Measurements from ENCODE around the gene DPRX.
"Not testable (repeated sequence)": the region's sequence is repeated elsewhere in the genome, so short reads cannot be mapped to it uniquely, and the experiment has no call there.

DPRX gene

DNA sequence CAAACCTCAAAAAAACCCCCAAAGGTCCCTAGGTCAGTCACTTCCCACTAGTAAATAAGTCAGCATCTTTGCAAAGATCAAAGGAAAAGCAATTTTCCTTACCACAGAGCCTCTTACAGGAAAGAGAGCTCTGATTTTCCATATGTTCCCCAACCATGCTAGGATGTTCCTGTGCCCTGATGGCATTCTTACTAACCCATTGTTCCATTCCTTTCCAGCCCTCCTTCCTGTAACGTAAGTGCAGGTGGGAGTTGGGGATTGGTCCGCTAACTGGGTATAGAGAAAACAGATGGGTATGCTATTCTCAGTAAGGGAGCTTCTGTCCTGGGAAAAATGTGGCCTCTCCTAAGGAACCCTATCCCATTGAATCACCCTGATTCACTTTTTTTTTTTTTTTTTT lies 14.3 kb downstream of the DPRX start:
- no peak for DNase-seq (ENCODE audit: low read depth)

DNA sequence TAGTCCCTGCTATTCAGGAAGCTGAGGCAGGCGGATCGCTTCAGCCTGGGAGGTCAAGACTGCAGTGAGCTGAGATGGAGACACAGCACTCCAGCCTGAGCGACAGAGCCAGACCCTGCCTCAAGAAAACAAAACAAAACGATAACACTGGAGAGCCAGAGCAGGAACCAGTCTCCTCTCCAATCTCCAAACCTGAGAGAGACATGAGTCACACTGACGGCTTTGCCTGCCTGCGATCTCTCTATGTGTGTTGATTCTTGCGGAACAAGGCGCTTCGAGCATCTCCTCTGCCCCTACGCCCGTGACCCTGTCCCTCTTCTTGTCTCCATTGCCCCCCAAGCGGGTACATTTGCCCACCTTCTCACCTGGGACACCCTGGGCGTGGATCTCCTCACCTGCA lies 15.6 kb downstream of the DPRX start:
- DNase-seq (ENCODE audit: low read depth) = no peak

DNA sequence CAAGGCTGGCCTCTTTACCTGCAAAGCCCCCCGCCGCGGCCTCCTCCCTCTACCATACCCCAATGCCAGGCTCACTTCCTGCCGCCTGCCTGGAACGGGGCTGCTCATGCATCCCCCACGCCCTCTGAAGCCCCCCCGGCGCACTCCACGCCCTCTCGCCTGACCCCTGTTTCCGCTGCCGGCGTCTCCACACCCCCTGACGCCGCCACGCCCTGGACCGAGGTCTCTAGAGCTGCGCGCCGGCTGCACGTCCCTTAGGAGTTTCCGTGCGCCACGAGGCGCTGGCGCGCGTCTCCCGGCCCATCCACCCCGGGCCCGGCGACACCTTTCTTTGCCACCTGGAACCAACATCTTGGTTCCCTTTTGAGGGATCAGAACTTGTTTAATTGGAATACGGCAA lies 16.0 kb downstream of the DPRX start:
- DNase-seq (ENCODE audit: low read depth) = no peak

DNA sequence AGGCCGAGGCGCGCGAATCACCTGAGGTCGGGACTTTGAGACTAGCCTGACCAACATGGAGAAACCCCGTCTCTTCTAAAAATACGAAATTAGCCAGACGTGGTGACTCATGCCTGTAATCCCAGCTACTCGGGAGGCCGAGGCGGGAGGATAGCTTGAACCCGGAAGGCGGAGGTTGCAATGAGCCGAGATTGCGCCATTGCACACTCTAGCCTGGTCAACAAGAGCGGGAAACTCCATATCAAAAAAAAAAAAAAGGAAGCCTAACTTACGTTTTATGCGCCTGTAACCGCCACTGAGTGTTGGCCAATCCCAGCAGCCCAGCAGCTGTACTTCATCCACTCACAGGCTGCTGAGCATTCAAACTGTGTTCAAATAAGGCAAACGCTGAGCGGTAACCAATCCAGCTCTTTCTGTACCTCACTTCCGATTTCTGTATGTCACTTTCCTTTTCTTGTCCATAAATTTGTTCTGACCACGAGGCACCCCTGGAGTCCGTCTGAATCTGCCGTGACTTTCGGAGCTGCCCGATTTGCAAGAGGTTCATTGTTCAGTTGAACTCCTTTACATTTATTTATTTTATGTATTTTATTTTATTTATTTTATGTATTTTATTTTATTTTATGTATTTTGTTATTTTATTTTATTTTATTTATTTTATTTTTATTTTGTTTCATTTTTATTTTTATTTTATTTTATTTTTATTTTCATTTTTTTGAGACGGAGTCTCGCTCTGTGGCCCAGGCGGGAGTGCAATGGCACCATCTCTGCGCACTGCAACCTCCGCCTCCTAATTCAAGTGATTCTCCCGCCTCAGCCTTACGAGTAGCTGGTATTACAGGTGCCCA lies 18.2 kb downstream of the DPRX start:
- DNase-seq (ENCODE audit: low read depth) = no peak

DNA sequence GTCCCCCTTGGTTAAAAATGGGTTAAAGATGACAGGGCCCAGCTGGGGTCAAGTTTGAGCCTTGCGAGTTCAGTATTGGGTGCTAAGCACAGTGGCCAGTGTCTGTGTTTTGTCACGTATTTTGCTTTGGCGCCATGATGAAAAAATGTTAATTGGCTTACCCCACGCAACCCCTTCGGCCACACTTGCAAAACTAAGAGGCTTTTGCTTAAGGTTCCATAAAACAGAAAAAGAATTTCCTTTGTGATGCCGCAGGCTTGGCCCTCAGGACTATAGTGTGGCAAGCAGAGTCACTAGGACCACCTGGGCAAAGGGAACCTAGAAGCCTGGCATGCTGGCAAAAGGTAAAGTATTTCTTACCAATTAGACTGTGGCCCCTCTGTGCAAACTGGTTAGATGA lies 20.7 kb downstream of the DPRX start:
- no peak for DNase-seq (ENCODE audit: low read depth)

DNA sequence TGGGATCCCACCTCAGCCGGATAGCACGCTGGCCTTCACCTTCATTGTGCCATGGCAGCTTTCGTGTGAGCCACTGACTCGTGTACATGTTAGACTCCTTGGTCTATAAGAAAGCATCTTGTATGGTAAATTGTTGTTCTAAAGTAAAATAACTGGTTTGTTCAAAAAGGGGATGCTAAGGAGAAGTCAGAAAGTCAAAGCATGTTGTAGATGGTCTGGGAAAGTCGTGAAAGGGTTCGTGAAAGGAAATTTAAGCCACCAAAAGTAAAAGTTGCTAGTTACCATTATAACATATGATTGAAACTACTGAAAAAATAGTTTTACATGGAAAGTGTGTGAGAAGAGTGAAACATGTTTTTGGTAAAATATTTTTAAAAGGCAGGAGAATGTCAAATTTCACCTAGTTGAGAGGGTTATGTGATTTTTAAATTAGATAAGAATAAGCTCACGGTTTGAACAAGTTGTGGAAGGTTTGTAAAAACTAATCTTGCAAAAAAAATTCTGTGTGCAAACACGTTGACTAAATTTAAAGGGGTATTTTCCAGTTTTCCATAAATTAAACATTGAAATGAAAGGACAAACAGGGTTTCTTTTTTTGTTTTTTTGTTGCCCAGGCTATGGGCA lies 23.4 kb downstream of the DPRX start:
- no peak for DNase-seq (ENCODE audit: low read depth)

DNA sequence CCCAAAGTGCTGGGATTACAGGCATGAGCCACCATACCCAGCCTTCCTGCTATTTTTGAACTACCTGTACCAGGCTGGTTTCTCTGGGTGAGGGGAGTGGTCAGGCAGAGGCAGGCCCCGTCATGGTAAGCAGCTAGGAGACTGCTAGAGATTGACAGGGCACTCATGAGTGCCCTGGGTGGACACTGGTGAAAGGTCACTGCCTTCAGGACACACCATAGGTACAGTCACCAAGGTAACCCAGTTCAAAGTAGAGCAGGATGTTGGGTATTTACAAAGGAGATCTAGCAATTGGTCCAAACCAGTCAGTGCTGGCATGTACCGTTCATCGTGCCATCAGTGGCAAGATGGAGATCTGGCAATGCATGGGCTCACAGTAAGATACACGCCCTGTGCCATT lies 25.5 kb downstream of the DPRX start:
- DNase-seq (ENCODE audit: low read depth) = no peak

DNA sequence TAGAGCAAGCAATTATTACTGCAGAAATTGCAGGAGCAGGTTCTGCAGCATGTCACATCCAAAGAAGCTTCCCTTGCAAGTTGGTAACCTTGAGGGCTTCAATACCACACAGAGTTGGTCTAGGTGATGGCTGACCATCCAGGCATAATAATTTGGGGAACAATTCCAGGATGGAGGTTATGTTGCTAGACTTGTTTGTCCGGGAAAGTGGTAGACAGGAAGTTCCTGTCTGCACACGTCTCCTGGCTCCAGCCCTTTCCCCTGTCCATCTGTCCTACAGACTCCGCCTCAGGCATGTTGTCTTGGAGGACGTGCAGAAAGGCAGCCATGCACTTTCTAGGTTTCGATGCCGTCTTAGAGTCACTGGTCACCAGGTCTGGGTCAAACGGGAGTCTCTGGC lies 26.0 kb downstream of the DPRX start:
- DNase-seq (ENCODE audit: low read depth) = no peak

DNA sequence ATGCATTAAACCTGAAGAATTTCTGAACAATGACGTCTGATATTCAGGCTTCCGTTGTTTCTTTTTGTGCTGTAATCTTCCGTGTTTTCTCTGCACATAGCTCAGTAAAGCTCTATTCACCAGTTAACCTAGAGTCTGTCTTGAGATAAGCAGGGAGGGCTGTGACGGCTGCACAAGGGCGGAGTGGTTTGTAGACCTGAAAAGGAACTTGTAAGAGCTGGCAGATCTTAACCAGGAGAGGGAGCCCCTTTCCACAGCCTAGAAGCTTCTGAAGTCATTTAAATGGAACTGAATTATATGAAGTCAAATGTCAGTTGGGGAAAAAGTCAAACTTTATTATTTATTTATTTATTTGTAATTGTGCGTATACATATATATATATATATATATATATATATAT lies 27.5 kb downstream of the DPRX start:
- no peak for DNase-seq (ENCODE audit: low read depth)

DNA sequence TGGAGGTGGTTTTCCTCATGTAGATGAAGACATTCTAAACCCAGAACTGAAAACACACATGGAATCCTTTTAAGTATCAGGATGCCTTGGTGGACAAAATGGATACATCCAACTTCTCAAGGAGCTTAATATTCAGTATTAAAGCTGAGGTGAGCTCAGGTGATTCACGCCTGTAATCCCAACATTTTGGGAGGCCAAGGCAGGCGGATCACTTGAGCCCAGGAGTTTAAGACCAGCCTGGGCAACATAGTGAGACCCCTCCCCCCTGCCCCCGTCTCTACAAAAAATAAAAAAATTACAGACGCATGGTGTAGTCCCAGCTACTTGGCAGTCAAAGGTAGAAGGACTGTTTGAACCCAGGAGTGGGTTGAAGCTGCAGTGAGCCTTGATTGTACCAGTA lies 28.8 kb downstream of the DPRX start:
- no peak for DNase-seq (ENCODE audit: low read depth)

DNA sequence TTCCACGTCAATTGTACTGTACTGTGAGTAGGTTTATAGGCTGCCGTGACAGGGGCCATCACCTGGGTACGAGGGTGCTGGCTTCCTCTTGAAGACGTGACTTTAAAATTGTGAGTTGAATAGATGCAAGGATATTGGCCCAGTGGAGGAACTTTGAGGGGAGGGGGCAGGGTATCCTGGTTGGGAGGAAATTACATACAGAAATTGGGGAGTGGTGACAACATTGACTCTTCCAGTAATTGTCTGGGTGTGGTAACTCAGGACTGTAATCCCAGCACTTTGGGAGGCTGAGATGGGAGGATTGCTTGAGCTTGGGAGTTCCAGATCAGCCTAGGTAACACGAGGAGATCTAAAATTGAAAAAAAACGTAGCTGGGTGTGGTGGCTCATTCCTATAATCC lies 30.4 kb downstream of the DPRX start:
- DNase-seq (ENCODE audit: low read depth) = no peak

DNA sequence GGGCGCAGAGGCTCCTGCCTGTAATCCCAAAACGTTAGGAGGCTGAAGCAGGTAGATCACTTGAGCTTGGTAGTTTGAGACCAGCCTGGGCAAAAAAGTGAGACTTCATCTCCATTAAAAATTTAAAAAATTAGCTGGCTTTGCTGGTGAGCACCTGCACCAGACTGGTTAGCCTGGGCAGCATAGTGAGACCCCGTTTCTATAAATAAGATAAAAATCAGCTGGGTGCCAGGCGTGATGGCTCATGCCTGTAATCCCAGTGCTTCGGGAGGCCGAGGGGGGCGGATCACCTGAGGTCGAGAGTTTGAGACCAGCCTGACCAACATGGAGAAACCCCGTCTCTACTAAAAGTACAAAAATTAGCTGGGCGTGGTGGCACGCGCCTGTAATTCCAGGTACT lies 32.4 kb downstream of the DPRX start:
- no peak for DNase-seq (ENCODE audit: low read depth)

DNA sequence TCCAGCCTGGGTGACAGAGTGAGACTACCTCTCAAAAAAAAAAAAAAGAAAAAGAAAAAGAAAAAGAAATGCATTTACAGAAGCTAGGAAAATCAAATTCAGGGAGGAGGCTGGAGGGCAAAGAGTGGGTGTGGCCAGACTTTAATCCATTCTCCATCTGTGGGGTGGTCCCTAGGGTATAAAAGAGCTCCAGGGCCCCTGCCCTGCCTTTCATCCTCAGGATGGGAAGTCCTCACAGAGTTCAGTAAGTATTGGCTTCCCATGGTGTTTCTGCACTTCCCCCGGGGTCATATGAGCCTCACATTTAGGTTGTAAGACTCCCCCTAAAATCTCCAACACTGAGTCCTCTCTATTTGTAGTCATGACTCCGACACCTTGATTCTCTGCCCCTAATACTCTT lies 33.0 kb downstream of the DPRX start:
- DNase-seq (ENCODE audit: low read depth) = no peak

DNA sequence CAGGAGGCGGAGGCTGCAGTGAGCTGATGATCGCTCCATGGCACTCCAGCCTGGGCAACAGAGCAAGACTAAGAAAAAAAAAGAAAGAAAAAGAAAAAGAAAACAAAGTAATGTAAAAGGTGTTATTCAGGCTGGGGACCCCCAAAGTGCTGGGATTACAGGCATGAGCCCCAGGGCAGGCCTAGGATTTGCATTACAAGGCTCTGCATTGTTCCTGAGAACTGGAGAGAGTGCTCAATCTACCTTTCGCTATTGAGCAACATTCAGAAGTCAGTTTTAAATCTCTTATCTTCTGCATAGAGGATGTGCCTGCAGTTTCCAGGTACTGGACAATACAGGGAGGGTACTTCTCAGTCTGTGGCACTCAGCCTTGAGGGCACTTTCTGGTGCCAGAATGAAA lies 34.5 kb downstream of the DPRX start:
- DNase-seq (ENCODE audit: low read depth) = not testable (repeated sequence)

DNA sequence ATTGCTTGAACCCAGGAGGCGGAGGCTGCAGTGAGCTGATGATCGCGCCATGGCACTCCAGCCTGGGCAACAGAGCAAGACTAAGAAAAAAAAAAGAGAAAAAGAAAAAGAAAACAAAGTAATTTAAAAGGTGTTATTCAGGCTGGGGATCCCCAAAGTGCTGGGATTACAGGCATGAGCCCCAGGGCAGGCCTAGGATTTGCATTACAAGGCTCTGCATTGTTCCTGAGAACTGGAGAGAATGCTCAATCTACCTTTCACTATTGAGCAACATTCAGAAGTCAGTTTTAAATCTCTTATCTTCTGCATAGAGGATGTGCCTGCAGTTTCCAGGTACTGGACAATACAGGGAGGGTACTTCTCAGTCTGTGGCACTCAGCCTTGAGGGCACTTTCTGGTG lies 37.0 kb downstream of the DPRX start:
- DNase-seq (ENCODE audit: low read depth) = not testable (repeated sequence)

DNA sequence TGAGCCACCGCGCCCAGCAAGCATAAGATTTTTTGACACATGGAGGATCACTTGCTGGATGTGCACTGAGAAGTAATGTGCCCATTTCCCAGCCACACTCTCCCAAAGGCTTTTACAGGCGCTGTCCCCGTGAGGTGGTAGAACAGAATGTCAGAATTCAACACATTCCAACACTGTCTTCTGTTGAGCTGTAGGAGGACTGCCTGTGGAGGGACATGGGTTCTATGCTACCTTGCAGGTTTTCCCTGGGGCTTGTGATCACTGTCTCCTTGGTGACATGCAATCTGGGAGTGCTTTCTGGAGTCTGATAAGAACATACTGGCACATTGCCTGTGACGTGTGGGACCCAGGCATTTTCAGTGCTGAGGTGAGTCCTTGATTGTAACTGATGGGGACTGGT lies 38.5 kb downstream of the DPRX start:
- no peak for DNase-seq (ENCODE audit: low read depth)

DNA sequence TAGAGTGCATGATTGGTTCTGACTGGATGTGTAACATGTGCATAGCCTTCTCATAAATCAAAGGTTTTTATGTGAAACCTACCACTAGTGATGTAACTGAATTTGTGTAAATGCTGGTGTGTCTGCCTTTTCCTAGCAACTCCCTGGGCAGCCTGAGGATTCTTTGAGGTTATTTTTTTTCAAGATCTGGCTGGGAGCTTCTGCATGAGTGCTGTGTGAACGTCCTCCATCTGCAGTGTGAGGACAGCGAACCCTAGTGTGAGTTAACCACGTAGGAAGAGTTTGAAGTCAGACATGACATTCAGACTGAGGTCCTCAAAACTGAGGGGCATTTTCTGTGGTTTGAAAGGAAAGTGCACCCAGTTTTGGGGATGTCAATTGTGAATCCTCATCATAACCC lies 39.9 kb downstream of the DPRX start:
- no peak for DNase-seq (ENCODE audit: low read depth)
